ENCODE results near the gene GEMIN7. TPM values are rescaled to one million over a fixed set of nuclear protein-coding genes. Genes with fewer than 3 reads are reported as not detected.

GEMIN7 gene
- total and polyA plus RNA-seq, 11 donors: 11.4 to 40.8 (median 17.2) TPM

- peak overlapping the region in 8 of 12 donors; percentile 5 to 86 (median 38) for H3K27ac ChIP-seq
- DNase-seq (peak; percentile 62 to 88 (median 77)), ATAC-seq (peak; percentile 8 to 72 (median 52))
- H3K9me3 ChIP-seq: no peaks in the 10 kb centered on the region
- intact Hi-C loops (cut with DNase I): loop anchor here in 1 of 10 donors (5.0 kb wide), 2 partner anchors 38 to 102 kb away; partner anchors contain the start of genes BLOC1S3, CLASRP and TRAPPC6A
- TF ChIP-seq CTCF (IDR thresholded peaks at IDR 0.05) (no peak), POLR2A (IDR thresholded peaks at IDR 0.05) (no peak)
- peaks cover 0 to 25% (median 11%) of the 10 kb centered on the region in 9 donors for H3K36me3 ChIP-seq
- H3K4me3 ChIP-seq: peak overlapping the region; percentile 16 to 75 (median 48)
- whole genome bisulfite sequencing, 4 donors: 24 to 47% (median 34%) methylated on average over 15 to 26 of the region's 26 CpGs
- H3K4me1 ChIP-seq: peaks cover 6 to 41% (median 24%) of the 10 kb centered on the region in 12 donors
- no peaks in the 10 kb centered on the region for H3K27me3 ChIP-seq
Measured at GRCh38 chr19:45075301-45076028, 3.6 kb upstream of the GEMIN7 start.

- H3K27me3 ChIP-seq: no peaks in the 10 kb centered on the region
- peak within 1 kb of the TSS; percentile 16 to 75 (median 48) for H3K4me3 ChIP-seq
- peak within 1 kb of the TSS in 9 of 12 donors; percentile 5 to 86 (median 38) for H3K27ac ChIP-seq
- 2 to 8% (median 3%) methylated on average over 18 to 81 of the region's 81 CpGs for whole genome bisulfite sequencing, 4 donors
- ATAC-seq: peak; percentile 42 to 73 (median 72)
- no peaks in the 10 kb centered on the region for H3K9me3 ChIP-seq
- intact Hi-C loops (cut with DNase I): loop anchor here in 1 of 10 donors (5.0 kb wide), 2 partner anchors 39 to 101 kb away; partner anchors contain the start of genes BLOC1S3, CLASRP and TRAPPC6A
- peak; percentile 59 to 88 (median 74) for DNase-seq
- H3K36me3 ChIP-seq: peaks cover 0 to 17% (median 3%) of the 10 kb centered on the region in 9 donors
- H3K4me1 ChIP-seq: peaks cover 6 to 47% (median 28%) of the 10 kb centered on the region in 12 donors
- TF ChIP-seq POLR2A (IDR thresholded peaks at IDR 0.05) (peak in 1 of 2 donors; percentile 46), CTCF (IDR thresholded peaks at IDR 0.05) (no peak)
Measured at GRCh38 chr19:45076029-45076850, 2.8 kb upstream of the GEMIN7 start, which contains the start of gene ZNF296. Gene ZNF296 (minus strand): TSS chr19:45076478. CDS start chr19:45076373, 105 bp downstream.

GRCh38 chr19:45076851-45077730 lies 2.0 kb upstream of the GEMIN7 start:
- no peaks in the 10 kb centered on the region for H3K27me3 ChIP-seq
- ATAC-seq: no peak
- H3K4me3 ChIP-seq: peak overlapping the region in 8 of 12 donors; percentile 47 to 75 (median 52)
- intact Hi-C loops (cut with DNase I): loop anchor here in 1 of 10 donors (5.0 kb wide), 2 partner anchors 40 to 100 kb away; partner anchors contain the start of genes BLOC1S3, CLASRP and TRAPPC6A
- peaks cover 0 to 9% (median 6%) of the 10 kb centered on the region in 9 donors for H3K36me3 ChIP-seq
- DNase-seq: no peak
- 82 to 85% (median 84%) methylated on average over 15 of the region's 15 CpGs for WGBS, 4 donors
- H3K4me1 ChIP-seq: peaks cover 6 to 47% (median 28%) of the 10 kb centered on the region in 12 donors
- no peaks in the 10 kb centered on the region for H3K9me3 ChIP-seq
- TF ChIP-seq POLR2A (IDR thresholded peaks at IDR 0.05) (no peak), CTCF (IDR thresholded peaks at IDR 0.05) (no peak)
- peak overlapping the region in 2 of 12 donors; percentile 12 to 86 for H3K27ac ChIP-seq

Measured in heart left ventricle (tissue), 16 donors.